A549 (cell line): ENCODE data around the gene TVP23C. TPM values are rescaled to one million over a fixed set of nuclear protein-coding genes. Genes with fewer than 3 reads are reported as not detected.

ENCODE experiments used
- ATAC-seq, 2 experiments: fragments of 200-7000 bp in 1 of 2; fragments of >200 bp in 1 of 2; cut with Nextera tagmentation in 1 of 2; cut with Tn5 transposase in 1 of 2; 3 replicates each; pipeline versions ENCODE4 v1.8.0 to v1.9.1; 2018 to 2020; ENCODE audit warnings: mild to moderate bottlenecking in 1 of 2, moderate library complexity in 1 of 2
- CTCF ChIA-PET: fragments of 300-600 bp; sonication (Branson Sonifier 250); formaldehyde crosslinking; extraction: SDS; loops from one replicate; lab custom pipeline; 2021; ENCODE audit warnings: antibody characterized with exemption, inconsistent platforms; lab: Yijun Ruan, JAX
- POLR2A ChIA-PET: fragments of 350-600 bp; formaldehyde crosslinking; extraction: SDS; loops from one replicate; lab custom pipeline; 2021; ENCODE audit warnings: antibody characterized with exemption, inconsistent platforms; lab: Yijun Ruan, JAX
- DNase-seq, 2 experiments: peaks; one replicate each; pipeline versions ENCODE4 v3.0.0 to v3.0.0-alpha.2; 2011 to 2016; ENCODE audit warnings: low read depth in 1 of 2, low spot score in 1 of 2
- FAIRE-seq: peaks from 2 replicates; lab custom pipeline; 2011; peaks lifted over from hg19 to GRCh38; lab: Jason Lieb, UNC
- H3K27ac ChIP-seq, 2 experiments: fragments of >200 bp; sonication (Bioruptor Twin); formaldehyde crosslinking; 3 replicates each; pipeline ENCODE4 v1.5.1; 2016 to 2017
- H3K4me1 ChIP-seq: fragments of >200 bp; sonication (Bioruptor Twin); formaldehyde crosslinking; 3 replicates; pipeline ENCODE4 v1.6.1; 2016
- H3K4me2 ChIP-seq: fragments of >200 bp; sonication (Bioruptor Twin); formaldehyde crosslinking; 3 replicates; pipeline ENCODE4 v1.6.1; 2016
- H3K4me3 ChIP-seq: fragments of >200 bp; sonication (Bioruptor Twin); formaldehyde crosslinking; 3 replicates; pipeline ENCODE4 v1.5.1; 2016
- H3K9me3 ChIP-seq: fragments of >200 bp; sonication (Bioruptor Twin); formaldehyde crosslinking; 3 replicates; pipeline ENCODE4 v1.6.1; 2016
- CBX2 ChIP-seq: fragments of 200-600 bp; sonication (generic); IDR thresholded peaks from 2 replicates; pipeline ENCODE4 v1.6.1; 2016; ENCODE audit warnings: low read depth, mild to moderate bottlenecking, borderline replicate concordance
- CBX8 ChIP-seq: fragments of 200-600 bp; sonication (generic); IDR thresholded peaks from 2 replicates; pipeline ENCODE4 v1.6.1; 2016
- CEBPB ChIP-seq, 2 experiments: fragments of >200 bp in 1 of 2; sonication (Bioruptor Twin) in 1 of 2; formaldehyde crosslinking in 1 of 2; IDR thresholded peaks; 2 replicates each; pipeline ENCODE4 v1.6.1; 2012 to 2016
- CHD2 ChIP-seq: fragments of 150-350 bp; IDR thresholded peaks from 2 replicates; pipeline ENCODE4 v1.6.1; 2014; ENCODE audit warnings: low read length; ENCODE audit not compliant: partially characterized antibody
- CHD4 ChIP-seq: fragments of 200-600 bp; sonication (generic); IDR thresholded peaks from 2 replicates; pipeline ENCODE4 v1.6.1; 2016; ENCODE audit warnings: antibody characterized with exemption, mild to moderate bottlenecking, borderline replicate concordance
- CTCF ChIP-seq: fragments of >200 bp; sonication (Bioruptor Twin); formaldehyde crosslinking; IDR thresholded peaks from 3 replicates; pipeline ENCODE4 v1.5.1; 2016
- EP300 ChIP-seq, 2 experiments: fragments of >200 bp; sonication (Bioruptor Twin); formaldehyde crosslinking; IDR thresholded peaks; 2 replicates in 1 of 2; 3 replicates in 1 of 2; pipeline ENCODE4 v1.6.1; 2016 to 2017
- FOXS1 ChIP-seq: fragments of 250-450 bp; sonication (Bioruptor Pico); IDR thresholded peaks from 2 replicates; pipeline ENCODE4 v1.5.0; 2020; ENCODE audit warnings: mild to moderate bottlenecking, moderate library complexity
- HDAC2 ChIP-seq: fragments of 200-600 bp; sonication (generic); IDR thresholded peaks from 2 replicates; pipeline ENCODE4 v1.6.1; 2016
- HEYL ChIP-seq: fragments of 250-450 bp; sonication (Bioruptor Pico); IDR thresholded peaks from 2 replicates; pipeline ENCODE4 v1.8.0; 2021; ENCODE audit warnings: mild to moderate bottlenecking, moderate library complexity
- JUN ChIP-seq, 2 experiments: fragments of >200 bp; sonication (Bioruptor Twin); formaldehyde crosslinking; IDR thresholded peaks; 2 replicates in 1 of 2; 3 replicates in 1 of 2; pipeline ENCODE4 v1.6.1; 2016 to 2017
- JUNB ChIP-seq: fragments of >200 bp; sonication (Bioruptor Twin); formaldehyde crosslinking; IDR thresholded peaks from 2 replicates; pipeline ENCODE4 v1.6.1; 2016
- KDM1A ChIP-seq: fragments of 200-600 bp; sonication (generic); IDR thresholded peaks from 2 replicates; pipeline ENCODE4 v1.6.1; 2016; ENCODE audit warnings: low read depth, mild to moderate bottlenecking
- MAZ ChIP-seq: fragments of 150-350 bp; IDR thresholded peaks from 2 replicates; pipeline ENCODE4 v1.6.1; 2014; ENCODE audit warnings: antibody characterized with exemption, low read depth, low read length, borderline replicate concordance
- POLR2A ChIP-seq: IDR thresholded peaks from 2 replicates; pipeline ENCODE4 v1.6.1; 2012; ENCODE audit warnings: mild to moderate bottlenecking, low read length
- POLR2AphosphoS2 ChIP-seq: conservative IDR thresholded peaks from 2 replicates; pipeline ENCODE4 v1.6.1; 2012; ENCODE audit warnings: low read length, improper control_type of control experiment, inconsistent platforms
- RAD21 ChIP-seq, 2 experiments: fragments of >200 bp in 1 of 2; sonication (Bioruptor Twin) in 1 of 2; formaldehyde crosslinking in 1 of 2; IDR thresholded peaks in 1 of 2; conservative IDR thresholded peaks in 1 of 2; 2 replicates in 1 of 2; 3 replicates in 1 of 2; pipeline ENCODE4 v1.6.1; 2012 to 2018; ENCODE audit warnings: inconsistent platforms in 1 of 2
- RFX5 ChIP-seq: fragments of 450-650 bp; IDR thresholded peaks from 2 replicates; pipeline ENCODE4 v1.7.1; 2014; ENCODE audit warnings: antibody characterized with exemption, mild to moderate bottlenecking, moderate library complexity
- ZNF302 ChIP-seq: fragments of 250-450 bp; sonication (Bioruptor Pico); IDR thresholded peaks from 2 replicates; pipeline ENCODE4 v1.9.0; 2021; ENCODE audit warnings: inconsistent platforms, mild to moderate bottlenecking, moderate library complexity
- WGBS: methylation state at CpG from one replicate; pipeline ENCODE4 v1.1.6; 2017; ENCODE audit errors: missing lambda C conversion rate; 5-methylcytosine and 5-hydroxymethylcytosine counted together
- polyA plus RNA-seq, 4 experiments: library from polyadenylated mRNA; depleted of rRNA in 3 of 4; stranded (reverse); fragments of >200 nt; fragmentation: RNase III in 1 of 4; extraction: RNeasy Plus Mini Kit Qiagen cat#74134 plus additional on column Dnase treatment in 1 of 4; gene quantifications; 2 replicates in 3 of 4; 3 replicates in 1 of 4; pipeline ENCODE4 v1.2.3, GENCODE V29; 2011 to 2017
- TF ChIP-seq, protein P1 (sequence below): fragments of 200-600 bp; sonication (generic); IDR thresholded peaks from 2 replicates; pipeline ENCODE4 v1.6.1; 2016; ENCODE audit warnings: antibody characterized with exemption, mild to moderate bottlenecking, moderate library complexity

Gene TVP23C
- polyA plus RNA-seq, 2 of the 4 experiments (the other 2 are of a cell fraction): 19.9 to 22.7 TPM

GRCh38 chr17:15466131-15466530 lies 97.2 kb downstream of the TVP23C start:
- Histone ChIP-seq H3K27ac (no peak overlapping the region), H3K9me3 (no peaks in the 10 kb centered on the region), H3K4me2 (no peak overlapping the region), H3K4me3 (no peak overlapping the region), H3K4me1 (peaks cover 13% of the 10 kb centered on the region)
- ATAC-seq (no peak), FAIRE-seq (no peak), DNase-seq (no peak)
- POLR2A ChIA-PET: no interaction called here
- CTCF ChIA-PET: interaction anchor here (1.0 to 2.2 kb wide), 4 partner anchors 11 to 208 kb away, joined by 3 to 13 read pairs (median 8); no protein-coding TSS in a partner anchor
- no peak for TF ChIP-seq POLR2A
- no peak for TF ChIP-seq CHD4
- no peak for TF ChIP-seq CBX2
- TF ChIP-seq POLR2AphosphoS2: no peak
- TF ChIP-seq, protein P1, sequence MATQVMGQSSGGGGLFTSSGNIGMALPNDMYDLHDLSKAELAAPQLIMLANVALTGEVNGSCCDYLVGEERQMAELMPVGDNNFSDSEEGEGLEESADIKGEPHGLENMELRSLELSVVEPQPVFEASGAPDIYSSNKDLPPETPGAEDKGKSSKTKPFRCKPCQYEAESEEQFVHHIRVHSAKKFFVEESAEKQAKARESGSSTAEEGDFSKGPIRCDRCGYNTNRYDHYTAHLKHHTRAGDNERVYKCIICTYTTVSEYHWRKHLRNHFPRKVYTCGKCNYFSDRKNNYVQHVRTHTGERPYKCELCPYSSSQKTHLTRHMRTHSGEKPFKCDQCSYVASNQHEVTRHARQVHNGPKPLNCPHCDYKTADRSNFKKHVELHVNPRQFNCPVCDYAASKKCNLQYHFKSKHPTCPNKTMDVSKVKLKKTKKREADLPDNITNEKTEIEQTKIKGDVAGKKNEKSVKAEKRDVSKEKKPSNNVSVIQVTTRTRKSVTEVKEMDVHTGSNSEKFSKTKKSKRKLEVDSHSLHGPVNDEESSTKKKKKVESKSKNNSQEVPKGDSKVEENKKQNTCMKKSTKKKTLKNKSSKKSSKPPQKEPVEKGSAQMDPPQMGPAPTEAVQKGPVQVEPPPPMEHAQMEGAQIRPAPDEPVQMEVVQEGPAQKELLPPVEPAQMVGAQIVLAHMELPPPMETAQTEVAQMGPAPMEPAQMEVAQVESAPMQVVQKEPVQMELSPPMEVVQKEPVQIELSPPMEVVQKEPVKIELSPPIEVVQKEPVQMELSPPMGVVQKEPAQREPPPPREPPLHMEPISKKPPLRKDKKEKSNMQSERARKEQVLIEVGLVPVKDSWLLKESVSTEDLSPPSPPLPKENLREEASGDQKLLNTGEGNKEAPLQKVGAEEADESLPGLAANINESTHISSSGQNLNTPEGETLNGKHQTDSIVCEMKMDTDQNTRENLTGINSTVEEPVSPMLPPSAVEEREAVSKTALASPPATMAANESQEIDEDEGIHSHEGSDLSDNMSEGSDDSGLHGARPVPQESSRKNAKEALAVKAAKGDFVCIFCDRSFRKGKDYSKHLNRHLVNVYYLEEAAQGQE: no peak
- TF ChIP-seq ZNF302 (CRISPR knock-in tag): no peak
- no peak for TF ChIP-seq CBX8
- TF ChIP-seq RFX5: no peak
- no peak for TF ChIP-seq HDAC2
- TF ChIP-seq CEBPB (IDR thresholded peaks at IDR 0.05): no peak
- TF ChIP-seq JUN (IDR thresholded peaks at IDR 0.05): no peak
- no peak for TF ChIP-seq JUNB
- TF ChIP-seq KDM1A: no peak
- TF ChIP-seq FOXS1 (CRISPR knock-in tag): no peak
- TF ChIP-seq MAZ: no peak
- no peak for TF ChIP-seq RAD21 (conservative IDR thresholded peaks at IDR 0.05 in 1 of 2, IDR thresholded peaks at IDR 0.05 in 1 of 2)
- TF ChIP-seq CHD2: no peak
- TF ChIP-seq HEYL (CRISPR knock-in tag): no peak
- TF ChIP-seq EP300 (IDR thresholded peaks at IDR 0.05): no peak
- WGBS: 83% methylated on average over 6 of the region's 6 CpGs

GRCh38 chr17:15465045-15465701 lies 98.1 kb downstream of the TVP23C start:
- no peaks in the 10 kb centered on the region for H3K9me3 ChIP-seq
- DNase-seq (no peak), FAIRE-seq (peak; percentile 95), ATAC-seq (no peak)
- WGBS: 88% methylated on average over 2 of the region's 2 CpGs
- no peak overlapping the region for H3K4me2 ChIP-seq
- ChIA-PET CTCF (interaction anchor here (1.3 to 2.2 kb wide), 3 partner anchors 38 to 207 kb away, joined by 4 to 13 read pairs (median 12); no protein-coding TSS in a partner anchor), POLR2A (no interaction called here)
- H3K4me1 ChIP-seq: peaks cover 13% of the 10 kb centered on the region
- no peak for TF ChIP-seq CTCF
- no peak overlapping the region for H3K4me3 ChIP-seq
- H3K27ac ChIP-seq: no peak overlapping the region
